Neuronal stem cell (in vitro differentiated cells): ENCODE data around the gene THRSP.

ENCODE experiments used
- DNase-seq: peaks from one replicate; pipeline ENCODE4 v3.0.0-alpha.2; 2013; ENCODE audit warnings: low spot score
- H2AFZ ChIP-seq: one replicate; pipeline ENCODE4 v1.6.1; 2013; ENCODE audit warnings: mild to moderate bottlenecking, low read length, inconsistent platforms
- H2AK5ac ChIP-seq: 2 replicates; pipeline ENCODE4 v1.6.1; 2013; ENCODE audit warnings: low read depth, mild to moderate bottlenecking, inconsistent platforms, low read length, moderate library complexity, mixed read lengths
- H2BK120ac ChIP-seq: 2 replicates; pipeline ENCODE4 v1.6.1; 2013; ENCODE audit warnings: low read depth, mild to moderate bottlenecking, inconsistent platforms, low read length, moderate library complexity, mixed read lengths
- H2BK12ac ChIP-seq: one replicate; pipeline ENCODE4 v1.6.1; 2013; ENCODE audit warnings: low read length, inconsistent platforms
- H2BK15ac ChIP-seq: 2 replicates; pipeline ENCODE4 v1.6.1; 2013; ENCODE audit warnings: mild to moderate bottlenecking, low read length, inconsistent platforms, mixed read lengths
- H2BK5ac ChIP-seq: one replicate; pipeline ENCODE4 v1.6.1; 2013; ENCODE audit warnings: inconsistent platforms, mild to moderate bottlenecking, low read length, moderate library complexity
- H3K14ac ChIP-seq: one replicate; pipeline ENCODE4 v1.6.1; 2013; ENCODE audit warnings: low read length, inconsistent platforms
- H3K18ac ChIP-seq: 2 replicates; pipeline ENCODE4 v1.6.1; 2013; ENCODE audit warnings: low read length, inconsistent platforms
- H3K23ac ChIP-seq: 2 replicates; pipeline ENCODE4 v1.6.1; 2013; ENCODE audit warnings: low read depth, mild to moderate bottlenecking, mixed read lengths, low read length, inconsistent platforms; ENCODE audit not compliant: poor library complexity
- H3K27ac ChIP-seq: replicated peaks from 3 replicates; pipeline ENCODE4 v1.5.1; 2013; ENCODE audit warnings: low read length, inconsistent platforms
- H3K27me3 ChIP-seq, 3 experiments: 2 replicates each; pipeline ENCODE4 v1.6.1; 2013; ENCODE audit warnings: low read length in 3 of 3, mild to moderate bottlenecking in 2 of 3, inconsistent platforms in 1 of 3, low read depth in 1 of 3, mixed read lengths in 1 of 3, moderate library complexity in 1 of 3; ENCODE audit not compliant: control insufficient read depth in 3 of 3, insufficient read depth in 3 of 3
- H3K36me3 ChIP-seq, 2 donors: replicated peaks in 1 of 2; 2 replicates each; pipeline ENCODE4 v1.6.1; 2013; ENCODE audit warnings: low read length in 2 of 2; ENCODE audit not compliant: control insufficient read depth in 2 of 2, insufficient read depth in 2 of 2
- H3K4ac ChIP-seq: 2 replicates; pipeline ENCODE4 v1.6.1; 2013; ENCODE audit warnings: inconsistent platforms, mild to moderate bottlenecking, low read length, moderate library complexity
- H3K4me1 ChIP-seq, 2 donors: 1 replicate in 1 of 2; 2 replicates in 1 of 2; pipeline ENCODE4 v1.6.1; 2013; ENCODE audit warnings: low read length in 2 of 2, low read depth in 1 of 2; ENCODE audit not compliant: control insufficient read depth in 2 of 2, insufficient read depth in 1 of 2
- H3K4me2 ChIP-seq: one replicate; pipeline ENCODE4 v1.6.1; 2013; ENCODE audit warnings: mild to moderate bottlenecking, low read length, inconsistent platforms; ENCODE audit not compliant: insufficient read depth, poor library complexity, severe bottlenecking
- H3K4me3 ChIP-seq, 2 donors: 2 replicates each; pipeline ENCODE4 v1.5.1; 2013; ENCODE audit warnings: low read length in 2 of 2, mild to moderate bottlenecking in 2 of 2, inconsistent platforms in 1 of 2, moderate library complexity in 1 of 2
- H3K79me1 ChIP-seq: one replicate; pipeline ENCODE4 v1.6.1; 2013; ENCODE audit warnings: low read depth, mild to moderate bottlenecking, inconsistent platforms, low read length, moderate library complexity
- H3K9ac ChIP-seq: one replicate; pipeline ENCODE4 v1.6.1; 2013; ENCODE audit warnings: mild to moderate bottlenecking, low read depth, low read length, inconsistent platforms; ENCODE audit not compliant: poor library complexity
- H3K9me3 ChIP-seq, 2 donors: replicated peaks in 1 of 2; 2 replicates each; pipeline versions ENCODE3 to v1.6.1; 2013; ENCODE audit warnings: low read length in 2 of 2, mild to moderate bottlenecking in 2 of 2, inconsistent platforms in 1 of 2, low read depth in 1 of 2, mixed read lengths in 1 of 2, moderate library complexity in 1 of 2; ENCODE audit not compliant: control insufficient read depth in 2 of 2, insufficient read depth in 1 of 2
- H4K8ac ChIP-seq: one replicate; pipeline ENCODE4 v1.6.1; 2013; ENCODE audit warnings: low read depth, mild to moderate bottlenecking, inconsistent platforms, low read length, moderate library complexity
- H4K91ac ChIP-seq: one replicate; pipeline ENCODE4 v1.6.1; 2013; ENCODE audit warnings: low read length, low read depth, mild to moderate bottlenecking, inconsistent platforms; ENCODE audit not compliant: poor library complexity
- WGBS, 2 donors: extraction: QIAGEN DNeasy Blood & Tissue Kit; methylation state at CpG; one replicate each; pipeline ENCODE4 v1.1.7; 2013; ENCODE audit warnings: missing lambda C conversion rate in 2 of 2, mixed read lengths in 1 of 2; ENCODE audit not compliant: insufficient read length in 2 of 2, insufficient replicate concordance in 1 of 2; ENCODE audit errors: extremely low coverage in 2 of 2; 5-methylcytosine and 5-hydroxymethylcytosine counted together

THRSP gene

DNA sequence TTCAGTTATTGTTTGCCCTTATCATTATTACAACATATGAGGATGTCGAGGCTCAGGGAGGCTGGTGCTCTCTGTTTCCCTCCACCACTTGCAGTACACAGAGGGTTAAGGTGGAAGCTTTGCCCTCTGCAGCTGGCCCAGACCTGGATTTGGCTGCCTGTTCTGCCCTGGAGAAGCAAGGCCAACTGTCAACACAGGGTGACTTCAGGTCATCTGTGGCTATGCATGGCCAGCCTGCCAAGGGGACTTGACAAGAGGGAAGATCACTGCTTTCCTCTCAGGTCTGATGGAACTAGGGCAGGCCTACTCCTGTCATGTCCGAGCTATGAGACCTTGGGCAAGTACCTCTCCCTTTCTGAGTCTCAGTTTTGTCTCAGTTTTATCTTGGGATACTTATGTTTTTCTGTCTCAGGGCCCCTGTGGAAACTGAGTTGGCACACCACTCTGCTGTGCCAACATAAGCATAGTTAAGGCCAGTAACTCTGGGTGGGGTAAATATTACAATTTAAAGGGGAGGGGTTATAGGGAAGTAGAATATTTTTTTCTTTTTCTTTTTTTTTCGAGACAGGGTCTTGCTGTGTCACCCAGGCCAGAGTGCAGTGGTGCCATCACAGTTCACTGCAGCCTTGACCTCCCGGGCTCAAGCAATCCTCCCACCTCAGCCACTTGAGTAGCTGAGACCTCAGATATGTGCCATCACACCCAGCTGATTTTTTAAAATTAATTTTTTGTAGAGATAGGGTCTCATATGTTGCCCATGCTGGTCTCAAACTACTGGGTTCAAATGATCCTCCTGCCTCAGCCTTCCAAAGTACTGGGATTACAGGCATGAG, 2.4 kb upstream of the THRSP start:
- Histone ChIP-seq H3K36me3 (no peaks in the 10 kb centered on the region), H3K18ac (no peak overlapping the region), H3K79me1 (no peaks in the 10 kb centered on the region), H3K14ac (no peak overlapping the region), H3K9me3 (no peaks in the 10 kb centered on the region), H3K4me2 (no peak overlapping the region), H3K4me3 (no peak overlapping the region), H2AFZ (no peak overlapping the region), H3K23ac (no peak overlapping the region), H3K4me1 (no peaks in the 10 kb centered on the region), H2BK5ac (no peak overlapping the region), H2BK120ac (no peak overlapping the region), H3K27me3 (no peaks in the 10 kb centered on the region), H4K91ac (no peak overlapping the region), H3K9ac (no peak overlapping the region), H2AK5ac (no peak overlapping the region), H2BK15ac (no peak overlapping the region), H3K4ac (no peak overlapping the region), H3K27ac (no peak overlapping the region), H2BK12ac (no peak overlapping the region), H4K8ac (no peak overlapping the region)
- WGBS, 2 donors: no CpG with 5 or more reads among the region's 4 CpGs
- no peak for DNase-seq

DNA sequence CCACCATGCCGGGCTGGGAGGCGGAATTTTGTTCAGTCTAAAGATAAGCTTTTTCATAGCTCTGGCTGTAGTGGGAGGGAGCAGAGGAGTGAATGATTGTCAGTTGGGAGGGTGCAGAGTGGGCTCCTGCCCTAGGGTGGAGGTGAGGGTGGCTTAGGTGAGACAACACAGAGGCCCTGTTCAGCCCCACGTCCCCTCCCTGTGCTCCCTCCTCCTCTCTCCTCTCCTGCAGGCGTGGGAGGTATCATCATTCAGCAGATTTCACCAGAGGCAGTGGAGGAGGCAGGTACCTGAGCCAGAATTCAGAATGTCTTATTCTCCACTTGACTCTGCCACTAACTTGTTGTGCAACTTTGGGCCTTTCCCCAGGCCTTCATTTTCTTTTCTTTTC, 1.7 kb upstream of the THRSP start:
- Histone ChIP-seq H3K36me3 (no peaks in the 10 kb centered on the region), H3K9me3 (no peaks in the 10 kb centered on the region), H3K23ac (no peak overlapping the region), H3K14ac (peak overlapping the region; percentile 56), H3K27ac (no peak overlapping the region), H2AK5ac (no peak overlapping the region), H2BK12ac (no peak overlapping the region), H3K4me1 (no peaks in the 10 kb centered on the region), H2BK120ac (no peak overlapping the region), H4K8ac (no peak overlapping the region), H2BK15ac (no peak overlapping the region), H2AFZ (no peak overlapping the region), H3K79me1 (no peaks in the 10 kb centered on the region), H4K91ac (no peak overlapping the region), H3K4me3 (no peak overlapping the region), H3K9ac (no peak overlapping the region), H3K27me3 (no peaks in the 10 kb centered on the region), H2BK5ac (no peak overlapping the region), H3K4me2 (no peak overlapping the region), H3K18ac (no peak overlapping the region), H3K4ac (no peak overlapping the region)
- DNase-seq: no peak
- no CpG with 5 or more reads among the region's 4 CpGs for WGBS, 2 donors

DNA sequence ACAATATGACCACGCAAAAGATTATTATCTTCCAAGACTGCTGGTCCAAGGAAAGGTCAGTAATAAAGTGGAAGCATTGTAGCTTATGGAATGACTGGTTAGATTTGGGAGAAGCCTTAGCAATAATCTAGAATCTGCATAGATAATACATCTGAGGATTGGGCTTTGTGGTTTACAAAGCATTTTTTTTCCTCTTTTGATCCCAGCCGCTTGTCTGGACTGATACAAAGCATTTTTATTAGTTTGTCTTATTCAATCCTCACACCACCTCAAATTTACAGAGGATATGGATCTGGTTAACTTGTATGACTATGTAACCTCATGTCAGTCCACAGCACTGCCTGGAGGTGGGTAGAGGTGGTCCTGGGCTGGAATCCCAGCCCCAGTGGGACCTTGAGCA, 990 bp upstream of the THRSP start:
- H3K79me1 ChIP-seq: peaks cover under 1% of the 10 kb centered on the region
- no peak overlapping the region for H4K91ac ChIP-seq
- no peak overlapping the region for H3K4me2 ChIP-seq
- no peak overlapping the region for H3K4ac ChIP-seq
- H3K14ac ChIP-seq: no peak overlapping the region
- WGBS, 2 donors: no CpG with 5 or more reads among the region's 2 CpGs
- H3K18ac ChIP-seq: no peak overlapping the region
- H3K4me3 ChIP-seq: no peak overlapping the region
- H3K27ac ChIP-seq: no peak overlapping the region
- H3K9me3 ChIP-seq: peaks cover 2% of the 10 kb centered on the region in 2 donors
- no peak overlapping the region for H2BK120ac ChIP-seq
- H3K9ac ChIP-seq: no peak overlapping the region
- no peaks in the 10 kb centered on the region for H3K27me3 ChIP-seq
- H3K4me1 ChIP-seq: no peaks in the 10 kb centered on the region
- H2BK5ac ChIP-seq: no peak overlapping the region
- no peak overlapping the region for H2BK12ac ChIP-seq
- DNase-seq: no peak
- no peak overlapping the region for H2BK15ac ChIP-seq
- H3K36me3 ChIP-seq: peaks cover 4 to 5% of the 10 kb centered on the region in 2 donors
- H3K23ac ChIP-seq: no peak overlapping the region
- no peak overlapping the region for H2AK5ac ChIP-seq
- H2AFZ ChIP-seq: no peak overlapping the region
- H4K8ac ChIP-seq: no peak overlapping the region

DNA sequence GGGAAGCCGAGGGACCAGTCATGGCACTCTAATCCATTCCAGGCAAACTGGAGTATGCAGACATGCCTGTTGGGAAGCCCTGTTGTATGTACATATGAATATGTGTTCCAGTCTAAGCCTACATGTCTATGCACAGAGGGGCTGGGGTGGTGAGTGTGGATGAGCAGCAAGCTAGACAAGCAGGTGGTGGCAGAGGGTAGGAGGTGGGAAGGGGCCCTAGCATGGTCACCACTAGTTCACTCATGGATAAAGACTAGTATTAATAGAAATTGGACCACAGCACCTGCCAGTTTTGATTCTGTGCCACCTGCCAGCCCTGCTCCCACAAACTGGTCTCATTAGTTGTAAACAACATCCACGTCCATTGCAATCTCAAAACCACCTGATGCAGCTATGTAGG, 1.5 kb downstream of the THRSP start:
- H4K91ac ChIP-seq: no peak overlapping the region
- WGBS, 2 donors: no CpG with 5 or more reads among the region's 2 CpGs
- no peak overlapping the region for H3K18ac ChIP-seq
- H3K4ac ChIP-seq: no peak overlapping the region
- H3K4me3 ChIP-seq: no peak overlapping the region
- H2BK5ac ChIP-seq: no peak overlapping the region
- H3K79me1 ChIP-seq: peaks cover 2% of the 10 kb centered on the region
- H3K23ac ChIP-seq: no peak overlapping the region
- no peak overlapping the region for H3K4me2 ChIP-seq
- DNase-seq: no peak
- peaks cover 14 to 29% of the 10 kb centered on the region in 2 donors for H3K36me3 ChIP-seq
- no peaks in the 10 kb centered on the region for H3K4me1 ChIP-seq
- no peak overlapping the region for H2BK15ac ChIP-seq
- no peak overlapping the region for H3K14ac ChIP-seq
- H3K9me3 ChIP-seq: peaks cover 2 to 5% of the 10 kb centered on the region in 2 donors
- no peak overlapping the region for H2BK12ac ChIP-seq
- H2AFZ ChIP-seq: no peak overlapping the region
- H3K9ac ChIP-seq: no peak overlapping the region
- H2AK5ac ChIP-seq: no peak overlapping the region
- no peaks in the 10 kb centered on the region for H3K27me3 ChIP-seq
- H3K27ac ChIP-seq: no peak overlapping the region
- H2BK120ac ChIP-seq: no peak overlapping the region
- no peak overlapping the region for H4K8ac ChIP-seq
